Central memory CD4-positive, alpha-beta T cell (primary cell): Measurements from ENCODE around the gene MYO10.
A peak's percentile ranks its signal among the peaks of the same experiment; 100 is the strongest.
"Not testable (repeated sequence)": the region's sequence is repeated elsewhere in the genome, so short reads cannot be mapped to it uniquely, and the experiment has no call there.

Experiments
- DNase-seq: peaks from one replicate; pipeline ENCODE4 v3.0.0; 2022

MYO10 gene

DNA sequence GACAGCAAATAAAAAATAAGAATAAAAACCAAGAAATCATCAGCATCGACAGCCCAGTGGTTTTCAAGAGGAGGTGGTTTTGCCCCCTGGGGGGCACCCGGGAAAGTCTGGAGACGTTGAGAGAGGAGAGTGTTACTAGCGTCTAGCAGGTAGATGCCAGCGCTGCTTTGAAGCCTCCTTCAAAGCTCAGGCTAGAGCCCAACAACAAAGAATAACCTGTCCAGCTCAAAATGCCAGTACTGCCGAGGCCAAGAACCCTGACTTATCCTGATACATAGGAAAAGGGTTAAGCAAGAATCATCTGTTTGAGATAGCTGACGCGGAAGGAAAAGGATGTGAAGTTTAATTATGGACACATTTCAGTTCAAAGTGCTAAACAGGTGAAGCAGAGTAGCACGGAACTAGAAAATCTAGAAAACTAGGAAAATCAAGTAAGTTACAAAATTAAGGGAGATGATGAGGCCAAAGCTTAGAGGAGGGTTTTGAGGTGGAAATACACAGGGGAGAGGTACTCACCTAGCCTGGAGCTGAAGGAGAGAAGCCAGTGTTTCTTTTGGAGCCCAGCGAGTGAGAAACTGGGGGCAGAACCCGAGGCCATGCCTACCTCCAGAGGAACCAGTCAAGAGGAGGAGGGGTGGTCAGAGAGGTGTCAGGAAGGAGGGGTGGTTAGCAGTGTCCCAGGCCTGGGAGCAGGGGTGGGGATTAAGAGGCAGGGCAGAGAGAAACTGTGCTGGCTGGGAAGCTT is 198.3 kb downstream of the MYO10 start:
- DNase-seq = no peak

DNA sequence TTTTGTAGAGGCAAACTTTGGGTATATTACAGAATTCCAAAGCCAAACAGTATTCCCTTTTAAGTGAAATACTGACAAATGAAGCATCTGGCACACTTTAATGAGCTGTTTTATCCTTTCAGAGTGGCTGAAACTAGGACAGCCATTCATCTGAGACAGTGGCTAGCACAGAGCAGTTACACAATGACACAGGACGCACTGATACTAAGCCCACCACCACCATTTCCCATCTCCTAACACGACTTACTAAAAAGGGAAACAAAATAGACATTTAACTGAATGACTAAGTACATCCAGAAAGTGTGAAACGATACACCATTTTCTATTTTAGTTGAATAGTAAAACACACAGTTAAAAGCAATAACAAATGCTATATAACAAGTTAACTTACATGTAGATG is 198.9 kb downstream of the MYO10 start:
- DNase-seq = no peak

DNA sequence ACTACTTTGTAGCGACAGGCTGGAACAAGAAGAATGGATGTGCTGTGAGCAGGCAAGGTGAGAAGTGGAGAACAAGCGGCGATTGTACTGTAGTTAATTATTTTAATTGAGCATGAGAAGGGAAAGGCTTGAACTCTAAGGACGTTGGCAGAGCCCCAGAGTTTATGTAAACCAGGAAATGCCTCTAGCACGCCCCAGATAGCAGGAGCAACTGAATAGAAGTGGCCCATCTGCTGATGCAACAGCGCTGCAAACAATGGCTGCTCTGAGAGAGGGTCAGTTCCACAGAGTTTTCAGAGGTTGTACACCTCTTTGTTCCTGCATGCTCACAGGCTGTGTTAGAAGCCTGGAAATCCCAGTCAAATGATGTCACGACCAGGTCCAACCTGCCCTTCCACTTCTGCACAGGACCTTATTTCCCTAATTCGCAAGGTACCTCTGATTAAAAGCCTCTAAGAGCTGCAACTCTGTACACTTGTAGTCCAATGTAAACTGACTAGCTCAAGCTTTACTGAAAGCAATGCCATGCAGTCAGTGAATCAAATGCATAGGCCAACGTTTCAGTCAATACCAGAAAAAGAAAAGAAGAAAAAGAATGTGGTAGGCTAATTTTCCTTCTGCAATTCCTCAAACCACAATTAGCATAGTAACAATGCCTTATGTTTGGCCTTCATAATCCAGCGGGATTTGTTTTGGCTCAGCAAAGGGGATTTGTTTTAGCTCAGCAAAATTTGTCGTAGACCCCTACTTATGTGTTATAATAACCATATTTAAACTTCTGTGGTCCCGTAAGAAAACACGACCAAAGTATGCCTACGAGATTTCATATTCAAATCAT is 199.7 kb downstream of the MYO10 start:
- DNase-seq = no peak

DNA sequence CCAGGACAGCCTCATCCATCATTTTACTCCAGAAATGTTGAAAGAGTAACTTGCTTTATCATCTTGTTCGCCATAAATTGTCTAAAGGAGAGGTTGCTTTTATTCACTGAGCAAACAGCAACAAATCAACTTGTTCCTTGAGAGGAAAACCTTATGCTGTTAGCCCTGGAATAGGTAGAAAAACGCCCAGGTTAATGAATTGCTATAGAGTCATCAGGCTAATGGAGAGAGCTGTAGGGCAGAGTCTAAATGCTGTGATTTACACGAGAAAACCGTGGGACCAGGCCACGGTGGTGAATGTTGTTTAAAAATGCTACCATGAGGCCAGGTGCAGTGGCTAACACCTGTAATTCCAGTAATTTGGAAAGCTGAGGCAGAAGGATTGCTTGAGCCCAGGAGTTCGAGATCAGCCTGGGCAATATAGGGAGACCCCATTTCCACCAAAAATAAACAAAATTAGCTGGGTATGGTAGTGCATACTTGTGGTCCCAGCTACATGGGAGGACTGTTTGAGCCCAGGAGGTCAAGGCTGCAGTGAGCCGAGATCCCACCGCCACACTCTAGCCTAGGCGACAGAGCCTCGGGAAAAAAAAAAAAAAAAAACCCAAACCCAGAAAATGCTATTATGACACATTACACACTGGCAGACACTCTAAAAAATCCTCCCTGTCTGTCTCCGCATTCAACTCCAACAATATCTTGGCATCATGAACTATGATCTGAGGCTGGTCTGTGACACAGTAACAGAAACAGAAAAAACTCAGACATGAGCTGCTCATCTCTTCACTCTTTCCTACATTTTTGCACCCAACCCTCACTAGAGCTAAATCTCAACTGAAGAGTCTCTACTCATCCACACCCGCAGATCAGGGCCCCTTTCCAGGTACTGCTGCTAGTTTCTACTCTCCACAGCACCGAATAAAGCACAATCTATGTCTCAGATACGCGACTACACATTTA is 200.7 kb downstream of the MYO10 start:
- DNase-seq = no peak

DNA sequence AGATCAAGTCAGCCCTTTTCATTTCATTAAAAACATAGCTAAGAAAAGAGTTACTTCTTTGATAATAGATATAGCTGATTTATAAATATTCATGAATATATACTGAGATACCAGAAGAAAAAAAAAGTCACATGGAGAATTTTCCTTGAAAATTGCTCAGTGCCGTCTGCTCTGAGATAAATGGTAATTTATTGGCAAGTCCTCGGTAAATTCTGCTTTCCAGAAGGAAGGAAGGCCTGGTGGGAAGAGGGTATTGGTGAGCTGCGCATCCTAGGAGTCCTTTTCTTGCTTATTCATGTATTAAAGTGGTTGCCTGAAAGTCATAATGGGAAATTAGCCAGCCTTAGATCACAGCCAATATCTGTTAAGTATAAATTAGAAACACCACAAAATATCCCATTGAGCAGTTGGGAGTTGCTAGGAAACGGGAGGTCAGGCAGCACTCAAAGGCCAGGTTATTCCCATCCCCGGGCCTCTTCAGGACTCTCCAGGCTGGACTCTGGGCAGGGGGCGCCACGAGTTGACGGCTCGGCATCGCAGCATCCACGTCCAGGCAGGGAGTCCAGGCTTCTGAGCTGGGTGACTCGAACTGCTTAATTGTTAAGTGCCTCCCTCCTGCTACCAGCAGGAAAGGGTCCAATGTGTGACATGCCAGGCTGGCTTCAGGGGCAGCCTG is 202.6 kb downstream of the MYO10 start:
- DNase-seq = no peak

DNA sequence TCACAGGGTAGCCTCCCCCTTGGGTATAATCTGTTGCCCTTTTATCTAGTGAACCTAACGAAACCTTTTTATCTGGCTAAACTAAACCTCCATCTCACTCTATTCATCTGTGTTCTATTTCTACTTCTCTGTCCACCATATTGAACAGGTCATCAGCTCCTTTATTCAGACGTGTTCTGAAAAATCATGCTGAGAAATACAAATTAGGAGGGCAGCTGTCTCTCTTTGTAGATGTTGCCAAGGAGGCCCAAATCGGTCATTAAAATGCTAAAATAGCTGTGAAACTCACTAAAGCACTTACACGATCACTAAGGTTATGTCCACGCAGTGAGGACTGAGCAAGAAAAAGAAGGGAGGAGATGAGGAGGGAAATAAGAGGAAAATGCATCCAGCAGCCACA is 203.7 kb downstream of the MYO10 start:
- DNase-seq = no peak

DNA sequence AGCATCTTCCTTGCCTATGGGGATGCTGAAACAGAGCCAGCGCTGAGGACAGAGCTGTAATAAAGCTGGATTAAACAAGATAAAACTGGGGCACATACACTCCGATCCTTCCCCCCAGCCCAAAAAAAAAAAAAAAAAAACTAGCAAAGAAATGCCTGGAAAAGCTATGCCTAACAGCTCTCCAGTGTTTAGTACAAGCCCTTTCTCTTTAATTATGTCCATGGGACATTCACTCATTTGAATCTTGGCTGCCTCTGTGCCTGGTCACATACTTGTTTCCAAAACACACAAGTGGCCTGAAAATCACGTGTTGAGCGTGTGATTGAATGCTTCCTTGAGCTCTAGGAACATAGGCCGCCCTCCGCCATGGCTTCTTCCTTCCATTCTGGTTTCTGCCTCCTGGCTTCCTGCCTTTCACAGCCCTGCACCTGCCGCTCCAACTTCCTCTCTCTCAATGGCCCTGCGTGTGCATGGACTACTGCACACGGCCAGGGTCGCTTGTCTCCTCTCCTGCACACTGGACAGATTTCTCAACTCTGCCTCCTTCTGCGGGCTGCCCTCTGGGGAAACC is 208.2 kb downstream of the MYO10 start:
- no peak for DNase-seq

DNA sequence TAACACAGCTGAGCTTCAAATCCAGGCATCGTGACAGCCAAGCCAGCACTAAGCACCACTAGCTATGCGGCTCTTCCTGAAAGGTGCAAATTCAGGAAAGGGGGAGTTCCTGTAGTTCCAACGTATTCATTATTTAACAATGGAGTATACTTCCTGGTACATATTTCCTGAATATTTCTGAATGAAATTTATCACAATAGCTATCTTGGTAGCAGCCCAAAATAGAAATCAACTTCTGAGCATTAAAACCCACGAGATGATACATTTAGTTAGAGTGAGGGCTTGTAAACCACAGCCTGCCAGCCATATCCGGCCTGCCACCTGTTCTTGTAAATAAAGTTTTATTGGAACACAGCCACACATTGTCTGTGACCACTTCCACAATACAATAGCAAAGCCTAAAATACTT is 209.5 kb downstream of the MYO10 start:
- DNase-seq = peak; percentile 3

DNA sequence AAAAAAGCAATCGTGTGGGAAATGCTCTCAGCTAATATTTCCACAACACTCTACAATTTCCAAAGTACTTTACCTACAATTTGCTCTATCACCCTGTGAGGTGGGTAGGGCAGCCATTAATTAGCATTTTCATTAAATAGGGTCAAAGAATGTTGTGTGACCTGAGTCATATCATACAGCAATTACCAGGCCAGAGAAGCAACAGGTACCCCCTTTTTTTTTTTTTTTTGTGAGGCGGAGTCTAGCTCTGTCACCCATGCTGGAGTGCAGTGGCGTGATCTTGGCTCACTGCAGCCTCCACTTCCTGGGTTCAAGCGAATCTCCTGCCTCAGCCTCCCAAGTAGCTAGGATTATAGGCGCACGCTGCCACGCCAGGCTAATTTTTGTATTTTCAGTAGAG is 210.5 kb downstream of the MYO10 start:
- no peak for DNase-seq

DNA sequence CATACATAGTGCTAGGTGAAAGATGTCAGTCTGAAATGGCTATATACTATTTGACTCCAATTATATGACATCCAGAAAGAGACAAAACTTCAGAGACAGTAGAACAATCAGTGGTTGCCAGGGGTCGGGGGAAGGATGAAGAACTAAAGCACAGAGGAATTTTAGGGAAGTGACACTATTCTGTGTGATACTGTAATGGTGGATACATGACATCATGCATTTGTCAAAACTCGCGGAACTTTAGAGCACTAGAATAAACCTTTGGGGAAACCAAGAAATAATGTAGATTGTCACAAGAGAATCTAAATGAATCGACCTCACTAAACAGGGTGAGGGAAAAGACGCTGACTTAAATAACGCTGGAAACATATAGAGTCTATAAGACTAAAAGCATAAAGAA is 212.3 kb downstream of the MYO10 start:
- no peak for DNase-seq

DNA sequence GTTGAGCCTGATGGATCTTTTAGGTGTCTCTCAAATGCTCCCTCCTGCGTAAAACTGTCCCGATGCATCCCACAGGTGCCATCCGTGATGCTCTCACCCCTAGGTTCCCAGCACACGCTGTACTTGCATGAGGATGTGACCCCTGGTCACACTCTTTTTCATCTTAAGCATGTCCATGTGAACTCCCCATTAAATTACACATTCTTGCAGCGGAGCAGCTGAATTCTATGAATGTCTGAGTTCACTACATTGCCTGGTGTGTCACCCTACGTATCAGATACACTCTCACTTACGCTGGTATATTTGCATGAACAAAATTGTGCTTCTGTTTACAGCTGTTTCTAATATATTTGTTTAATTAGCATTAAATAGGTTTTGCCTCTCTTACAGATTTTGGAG is 214.0 kb downstream of the MYO10 start:
- DNase-seq = no peak

DNA sequence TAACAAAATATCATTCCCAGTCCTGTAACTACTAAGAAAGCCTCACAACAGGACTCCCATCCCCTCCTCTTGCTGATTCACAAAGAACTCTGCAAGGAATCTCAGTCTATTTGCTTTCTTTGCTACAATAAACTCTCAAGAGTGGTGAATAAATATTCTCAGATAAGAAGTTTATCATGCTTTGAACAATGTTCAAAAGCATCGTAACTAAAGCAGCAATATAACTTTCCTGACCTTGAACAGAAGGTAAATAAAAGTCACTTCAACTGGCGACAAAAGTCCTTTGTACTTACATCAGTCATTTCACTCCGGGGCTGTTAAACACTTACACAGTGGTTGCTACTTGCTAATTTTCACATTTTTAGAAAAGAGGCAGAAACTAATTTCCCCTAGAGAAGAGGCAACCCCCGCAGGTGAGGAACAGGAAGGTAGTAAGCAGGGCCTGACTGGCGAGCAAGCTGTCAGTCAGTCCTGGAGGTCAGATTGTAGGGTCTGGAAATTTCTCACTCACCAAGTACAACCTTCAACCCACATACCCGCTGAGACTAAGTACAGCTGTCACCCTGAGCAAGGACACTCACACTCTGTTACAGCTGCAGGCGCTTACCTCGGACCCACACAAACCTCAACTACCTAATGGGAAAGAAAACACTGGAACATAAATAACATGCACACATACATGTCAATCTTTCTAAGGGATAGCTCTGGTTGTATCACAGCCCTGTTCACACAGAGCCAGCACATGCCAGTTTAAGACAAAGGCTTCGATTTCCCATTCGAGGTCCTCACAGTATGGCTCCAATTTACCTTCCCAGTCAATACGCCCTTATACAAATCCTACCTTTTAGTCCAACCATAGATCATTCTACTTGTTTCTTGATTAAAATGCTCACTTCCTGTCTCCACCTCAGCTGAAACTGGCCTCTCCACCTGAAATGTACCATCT is 214.7 kb downstream of the MYO10 start:
- no peak for DNase-seq

DNA sequence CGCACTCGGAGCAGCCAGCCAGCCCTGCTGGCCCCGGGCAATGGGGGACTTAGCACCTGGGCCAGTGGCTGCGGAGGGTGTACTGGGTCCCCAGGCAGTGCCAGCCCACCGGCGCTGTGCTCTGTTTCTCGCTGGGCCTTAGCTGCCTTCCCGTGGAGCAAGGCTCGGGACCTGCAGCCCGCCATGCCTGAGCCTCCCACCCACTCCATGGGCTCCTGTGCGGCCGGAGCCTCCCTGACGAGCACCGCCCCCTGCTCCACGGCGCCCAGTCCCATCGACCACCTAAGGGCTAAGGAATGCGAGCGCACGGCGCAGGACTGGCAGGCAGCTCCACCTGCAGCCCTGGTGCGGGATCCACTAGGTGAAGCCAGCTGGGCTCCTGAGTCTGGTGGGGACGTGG is 218.1 kb downstream of the MYO10 start:
- not testable (repeated sequence) for DNase-seq

DNA sequence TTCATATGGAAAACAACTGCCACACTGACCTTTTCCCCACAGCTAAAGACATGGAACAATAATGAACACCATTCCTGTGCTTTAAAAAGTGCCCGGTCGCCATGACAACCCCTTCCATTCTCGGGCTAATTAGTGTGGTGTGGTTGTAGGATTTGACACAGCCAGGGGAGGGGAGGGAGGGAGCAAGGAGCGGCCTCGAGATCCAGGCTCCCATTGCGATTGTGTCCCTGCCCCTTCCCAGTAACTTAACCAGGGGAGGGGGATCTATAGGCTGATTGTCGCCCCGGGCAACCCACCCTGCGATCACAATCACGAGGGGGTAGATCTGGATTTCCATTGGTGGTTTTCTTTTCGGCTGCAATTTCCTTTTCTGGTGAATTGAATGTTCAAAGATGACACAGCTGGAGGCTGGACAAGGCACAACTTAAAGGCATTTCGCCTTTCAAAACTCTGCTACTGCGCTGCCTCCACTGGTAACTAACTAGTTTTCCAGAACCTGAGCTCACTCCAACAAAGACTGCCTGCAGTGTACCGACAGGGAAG is 222.6 kb downstream of the MYO10 start:
- DNase-seq = no peak

DNA sequence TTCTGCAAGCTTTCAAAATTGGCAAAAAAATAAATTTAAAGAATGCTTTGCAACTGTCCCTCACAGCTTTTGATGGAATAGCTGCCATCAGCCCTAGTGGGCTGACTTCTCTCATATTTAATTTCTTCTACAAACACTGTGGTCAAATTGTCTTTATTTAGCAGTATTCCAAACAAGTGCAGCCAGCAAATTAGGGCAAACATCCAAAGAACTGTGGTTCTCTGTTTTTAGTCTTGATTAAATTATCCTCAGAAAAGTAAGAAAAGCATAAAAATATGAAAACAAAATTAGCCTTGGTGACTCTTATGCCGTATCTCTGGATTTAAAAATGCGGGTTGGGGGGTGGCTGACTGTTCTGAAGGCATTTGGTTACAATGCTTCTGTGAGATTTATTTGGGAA is 223.5 kb downstream of the MYO10 start:
- no peak for DNase-seq

DNA sequence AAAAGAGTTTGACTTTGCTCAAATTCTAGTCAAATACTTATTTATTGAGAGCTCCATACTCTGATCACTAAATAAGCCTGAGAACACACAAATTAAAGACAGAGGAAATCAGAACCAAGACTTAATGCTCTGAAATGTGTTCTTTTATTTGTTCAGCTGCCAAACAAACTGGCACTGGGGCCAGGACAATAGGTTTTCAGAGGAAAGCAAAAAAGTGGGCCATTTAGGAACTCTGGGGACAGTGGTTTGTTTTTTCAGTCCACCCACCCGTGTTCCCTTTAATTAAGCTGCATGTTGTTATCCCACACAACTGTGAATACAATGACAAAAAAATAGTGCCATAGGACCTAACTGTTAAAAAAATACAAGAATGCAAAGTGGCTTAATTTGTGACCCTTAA is 223.9 kb downstream of the MYO10 start:
- no peak for DNase-seq

DNA sequence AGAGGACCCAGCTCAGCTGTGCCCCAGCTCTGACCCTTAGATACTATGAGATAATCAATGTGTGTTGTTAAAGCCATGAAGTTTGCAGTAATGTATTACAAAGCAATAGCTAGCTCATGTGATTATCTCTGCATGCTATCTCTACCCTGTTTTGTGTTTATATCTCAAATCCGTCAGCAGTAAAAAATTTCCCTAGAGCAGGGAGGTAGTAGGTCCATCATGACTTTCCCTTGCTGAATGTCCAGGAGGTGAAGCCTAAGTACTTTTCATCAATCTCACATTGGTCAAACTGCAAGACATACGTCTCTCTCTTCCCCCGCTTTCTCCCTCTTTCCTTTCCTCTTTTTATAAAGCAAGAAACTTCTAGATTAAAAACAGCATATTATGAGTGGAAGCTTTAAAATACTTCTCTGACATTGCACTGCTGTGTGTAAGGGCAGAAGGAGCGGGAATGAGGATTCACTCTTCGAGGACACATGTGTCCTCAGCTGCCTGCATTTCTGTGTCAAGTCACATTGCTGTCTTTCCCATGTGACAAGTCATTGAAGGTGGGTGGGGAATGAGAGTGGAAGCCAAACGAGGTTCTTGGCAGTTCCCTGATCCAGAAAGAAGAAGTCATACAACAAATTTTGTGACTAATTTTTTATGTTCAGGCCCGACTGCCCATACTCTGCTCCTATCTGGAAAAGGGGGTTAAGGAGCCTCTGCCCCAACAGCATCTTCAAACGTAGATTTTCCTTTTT is 226.2 kb downstream of the MYO10 start:
- DNase-seq = no peak

DNA sequence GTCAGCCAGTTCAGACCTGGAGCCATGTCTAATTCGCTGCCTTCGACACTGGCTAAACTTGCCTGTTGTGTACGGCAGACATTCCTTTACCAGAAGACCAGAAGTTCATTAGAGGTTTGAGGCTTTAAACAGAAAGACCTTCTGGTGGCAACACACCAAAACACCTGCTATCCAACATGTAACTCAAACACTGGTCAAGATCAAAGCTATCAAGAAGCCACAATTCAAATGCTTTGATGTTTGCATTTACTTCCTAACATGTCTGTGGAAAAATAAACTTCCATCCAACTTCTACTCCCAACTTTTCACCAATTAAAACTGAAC is 228.3 kb downstream of the MYO10 start:
- DNase-seq = no peak

DNA sequence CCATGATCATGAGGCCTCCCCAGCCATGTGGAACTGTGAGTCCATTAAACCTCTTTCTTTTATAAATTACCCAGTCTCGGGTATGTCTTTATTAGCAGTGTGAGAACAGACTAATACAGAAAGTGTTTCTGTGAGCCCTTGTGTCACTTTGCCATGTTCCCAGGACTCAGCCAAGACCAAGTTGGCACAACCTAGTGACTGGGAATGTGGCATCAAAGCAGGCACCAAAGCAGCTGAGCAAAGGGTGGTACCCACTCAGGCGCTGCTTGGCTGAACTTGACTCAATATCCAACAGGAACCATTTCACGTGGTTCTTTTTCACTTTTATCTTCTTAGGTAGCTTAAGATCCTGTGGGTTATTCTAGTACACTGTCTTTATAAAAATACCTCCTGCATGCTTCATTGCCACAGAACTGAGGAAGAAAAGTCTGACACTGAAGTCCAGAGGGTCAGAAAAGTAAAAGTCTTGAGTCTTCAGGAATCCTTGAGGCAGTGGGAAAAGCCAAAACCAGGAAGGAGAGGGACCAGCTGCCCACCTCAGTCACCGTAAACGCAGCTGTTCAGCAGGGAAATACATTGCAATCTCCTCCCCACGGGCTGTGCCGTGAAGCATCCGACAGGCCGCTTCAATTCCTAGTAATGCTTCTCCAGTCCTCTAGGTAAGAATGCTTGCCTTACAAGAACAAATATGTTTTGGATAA is 228.8 kb downstream of the MYO10 start:
- no peak for DNase-seq

DNA sequence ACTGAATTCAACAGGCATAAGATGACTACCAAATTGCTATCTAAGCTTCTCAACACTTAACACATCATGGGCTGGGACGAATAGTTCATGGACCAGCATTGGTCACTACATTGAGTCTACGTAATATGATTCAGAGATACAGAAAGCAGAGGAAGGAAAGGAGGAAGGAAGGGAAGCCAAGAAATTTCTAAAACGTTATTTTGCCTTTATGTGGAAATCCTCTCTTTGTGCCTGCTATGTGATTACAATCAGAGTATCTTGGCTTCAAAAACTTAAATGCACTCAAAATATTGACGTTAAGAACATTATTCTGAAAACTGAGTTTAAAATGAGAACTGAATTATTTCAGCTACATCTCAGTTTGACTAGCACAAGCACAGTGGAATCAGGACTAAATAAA is 231.1 kb downstream of the MYO10 start:
- no peak for DNase-seq
